Endothelial cell of umbilical vein (primary cell): ENCODE measurements around the gene KLHL1. TPM values are rescaled to one million over a fixed set of nuclear protein-coding genes. Genes with fewer than 3 reads are reported as not detected.
A peak's percentile ranks its signal among the peaks of the same experiment; 100 is the strongest.

Source experiments
- BruUV-seq: library from RNA; stranded (reverse); fragments of 400-500 nt; replicated peaks from 2 replicates; lab custom pipeline; 2021; lab: Mats Ljungman, UMichigan
- CTCF ChIA-PET: fragments of 300-600, 350-600 bp; sonication (Branson Sonifier 250); formaldehyde crosslinking; loops from one replicate; lab custom pipeline; 2021; ENCODE audit warnings: antibody characterized with exemption, inconsistent platforms; lab: Charles Lee
- POLR2A ChIA-PET: fragments of 300-600, 350-600 bp; sonication (Branson Sonifier 250); formaldehyde crosslinking; loops from one replicate; lab custom pipeline; 2021; ENCODE audit warnings: antibody characterized with exemption, inconsistent platforms; lab: Charles Lee
- DNase-seq: peaks from one replicate; pipeline ENCODE4 v3.0.0-alpha.2; 2011; ENCODE audit warnings: low read depth, low spot score
- FAIRE-seq: peaks from 2 replicates; lab custom pipeline; 2011; peaks lifted over from hg19 to GRCh38; lab: Jason Lieb, UNC
- H2AFZ ChIP-seq: 2 replicates; pipeline ENCODE4 v1.6.0; 2012; ENCODE audit warnings: low read depth, low read length, control low read depth, inconsistent platforms
- H3K27ac ChIP-seq: 2 replicates; pipeline ENCODE4 v1.5.1; 2011; ENCODE audit warnings: low read depth, mild to moderate bottlenecking, control low read depth, low read length, moderate library complexity; ENCODE audit not compliant: insufficient read depth
- H3K27me3 ChIP-seq, 2 experiments: 2 replicates each; pipeline versions ENCODE4 v1.6.0 to v1.6.1; 2011; ENCODE audit warnings: low read length in 2 of 2, mixed read lengths in 1 of 2; ENCODE audit not compliant: control insufficient read depth in 2 of 2, insufficient read depth in 2 of 2
- H3K36me3 ChIP-seq, 2 experiments: 2 replicates in 1 of 2; 3 replicates in 1 of 2; pipeline ENCODE4 v1.5.1; 2011; ENCODE audit warnings: low read length in 2 of 2, mild to moderate bottlenecking in 1 of 2, moderate library complexity in 1 of 2; ENCODE audit not compliant: control insufficient read depth in 2 of 2, insufficient read depth in 2 of 2; ENCODE audit errors: extremely low read depth in 1 of 2
- H3K4me1 ChIP-seq: 3 replicates; pipeline ENCODE4 v1.5.1; 2011; ENCODE audit warnings: mild to moderate bottlenecking, low read length; ENCODE audit not compliant: control insufficient read depth, insufficient read depth; ENCODE audit errors: extremely low read depth
- H3K4me2 ChIP-seq: 2 replicates; pipeline ENCODE4 v1.6.1; 2011; ENCODE audit warnings: low read length, control low read depth, mixed read lengths; ENCODE audit not compliant: insufficient read depth
- H3K4me3 ChIP-seq, 3 experiments: fragments of 200-600 bp in 1 of 3; sonication (generic), shearing (Covaris generic) in 1 of 3; replicated peaks in 1 of 3; 2 replicates each; pipeline ENCODE4 v1.5.1; 2011 to 2016; ENCODE audit warnings: control low read depth in 3 of 3, low read length in 3 of 3, mild to moderate bottlenecking in 2 of 3, inconsistent platforms in 1 of 3, low read depth in 1 of 3, moderate library complexity in 1 of 3; ENCODE audit not compliant: insufficient read depth in 1 of 3
- H3K79me2 ChIP-seq: 2 replicates; pipeline ENCODE4 v1.6.0; 2012; ENCODE audit warnings: low read length, inconsistent platforms; ENCODE audit not compliant: control insufficient read depth, insufficient read depth
- H3K9ac ChIP-seq: replicated peaks from 2 replicates; pipeline ENCODE3; 2011; ENCODE audit warnings: low read length, control low read depth; ENCODE audit not compliant: insufficient read depth; ENCODE audit errors: extremely low read depth
- H3K9me1 ChIP-seq: replicated peaks from 3 replicates; pipeline ENCODE4 v1.6.0; 2011; ENCODE audit warnings: mild to moderate bottlenecking, low read length; ENCODE audit not compliant: control insufficient read depth, insufficient read depth; ENCODE audit errors: extremely low read depth
- H3K9me3 ChIP-seq: replicated peaks from 2 replicates; pipeline ENCODE4 v1.5.1; 2012; ENCODE audit warnings: low read length, inconsistent platforms; ENCODE audit not compliant: control insufficient read depth, insufficient read depth
- H4K20me1 ChIP-seq: replicated peaks from 2 replicates; pipeline ENCODE3; 2011; ENCODE audit warnings: mild to moderate bottlenecking, low read length; ENCODE audit not compliant: control insufficient read depth, insufficient read depth; ENCODE audit errors: extremely low read depth
- FOS ChIP-seq: IDR thresholded peaks from 2 replicates; pipeline ENCODE4 v1.6.1; 2011; ENCODE audit warnings: mild to moderate bottlenecking, low read length, moderate library complexity, borderline replicate concordance; ENCODE audit not compliant: insufficient read depth
- GATA2 ChIP-seq: IDR thresholded peaks from 2 replicates; pipeline ENCODE4 v1.7.0; 2011; ENCODE audit warnings: low read depth, mild to moderate bottlenecking, moderate library complexity, mixed read lengths, low read length; ENCODE audit not compliant: insufficient read length, insufficient read depth
- JUN ChIP-seq: IDR thresholded peaks from 2 replicates; pipeline ENCODE4 v1.6.1; 2011; ENCODE audit warnings: borderline replicate concordance, low read depth; ENCODE audit not compliant: insufficient read length, insufficient read depth
- MYC ChIP-seq: IDR thresholded peaks from one replicate; pipeline ENCODE4 v1.6.1; 2011; ENCODE audit warnings: mild to moderate bottlenecking, low read depth, low read length
- POLR2A ChIP-seq: IDR thresholded peaks from 2 replicates; pipeline ENCODE4 v1.6.1; 2012; ENCODE audit warnings: low read depth, mild to moderate bottlenecking, control low read depth, low read length
- POLR2AphosphoS5 ChIP-seq: IDR thresholded peaks from 2 replicates; pipeline ENCODE4 v1.6.1; 2012; ENCODE audit warnings: low read depth, mild to moderate bottlenecking, control low read depth, low read length, moderate library complexity; ENCODE audit not compliant: insufficient read depth
- dilution Hi-C: fragments of 300-500 bp; cut with MboI; formaldehyde crosslinking; loops from one replicate; pipeline ENCODE4 v1.15.0; 2019; ENCODE audit warnings: low sequenced_read_pairs; ENCODE audit not compliant: extremely low pct_ligation_motif_present
- intact Hi-C: fragments of 100-400 bp; cut with micrococcal nuclease; formaldehyde crosslinking; loops from one replicate; pipeline ENCODE4 v1.10.0; 2022
- polyA plus RNA-seq, 4 experiments: library from polyadenylated mRNA; depleted of rRNA in 3 of 4; stranded (reverse) in 3 of 4; unstranded in 1 of 4; fragments of >200 nt; gene quantifications; 2 replicates each; pipeline versions ENCODE4 v1.2.1 to v1.2.3, GENCODE V29; 2011 to 2012; ENCODE audit warnings: missing spikeins in 1 of 4
- total RNA-seq: library from RNA; stranded (reverse); gene quantifications from 2 replicates; pipeline ENCODE4 v1.2.3, GENCODE V29; 2021
- TF ChIP-seq, protein P1 (sequence below), 2 donors: IDR thresholded peaks; 1 replicate in 1 of 2; 2 replicates in 1 of 2; pipeline ENCODE4 v1.5.1; 2011; ENCODE audit warnings: low read length in 2 of 2, mild to moderate bottlenecking in 2 of 2, moderate library complexity in 2 of 2, control low read depth in 1 of 2, inconsistent platforms in 1 of 2, low read depth in 1 of 2; ENCODE audit not compliant: insufficient read depth in 1 of 2; ENCODE audit errors: extremely low read depth in 1 of 2
- TF ChIP-seq, protein P2 (sequence below): IDR thresholded peaks from 2 replicates; pipeline ENCODE4 v1.6.1; 2011; ENCODE audit not compliant: insufficient read depth, insufficient read length

Gene KLHL1
- total and polyA plus RNA-seq, 2 donors (not counting 3 experiments of a cell fraction or from before 2014, with no cell fraction given): not detected

- Histone ChIP-seq H3K79me2 (no peaks in the 10 kb centered on the region), H3K27me3 (no peaks in the 10 kb centered on the region), H3K4me3 (no peak overlapping the region), H3K36me3 (no peaks in the 10 kb centered on the region), H4K20me1 (no peaks in the 10 kb centered on the region), H2AFZ (no peak overlapping the region), H3K27ac (no peak overlapping the region), H3K9me1 (no peaks in the 10 kb centered on the region), H3K4me1 (no peaks in the 10 kb centered on the region), H3K9me3 (no peaks in the 10 kb centered on the region), H3K9ac (no peak overlapping the region), H3K4me2 (no peak overlapping the region)
- ChIA-PET POLR2A (no interaction called here), CTCF (no interaction called here)
- dilution Hi-C loops (no loop called here), intact Hi-C loops (no loop called here)
- TF ChIP-seq MYC (no peak), JUN (no peak), POLR2AphosphoS5 (no peak), GATA2 (no peak), POLR2A (no peak), FOS (peak; percentile 32)
- TF ChIP-seq, protein P1, sequence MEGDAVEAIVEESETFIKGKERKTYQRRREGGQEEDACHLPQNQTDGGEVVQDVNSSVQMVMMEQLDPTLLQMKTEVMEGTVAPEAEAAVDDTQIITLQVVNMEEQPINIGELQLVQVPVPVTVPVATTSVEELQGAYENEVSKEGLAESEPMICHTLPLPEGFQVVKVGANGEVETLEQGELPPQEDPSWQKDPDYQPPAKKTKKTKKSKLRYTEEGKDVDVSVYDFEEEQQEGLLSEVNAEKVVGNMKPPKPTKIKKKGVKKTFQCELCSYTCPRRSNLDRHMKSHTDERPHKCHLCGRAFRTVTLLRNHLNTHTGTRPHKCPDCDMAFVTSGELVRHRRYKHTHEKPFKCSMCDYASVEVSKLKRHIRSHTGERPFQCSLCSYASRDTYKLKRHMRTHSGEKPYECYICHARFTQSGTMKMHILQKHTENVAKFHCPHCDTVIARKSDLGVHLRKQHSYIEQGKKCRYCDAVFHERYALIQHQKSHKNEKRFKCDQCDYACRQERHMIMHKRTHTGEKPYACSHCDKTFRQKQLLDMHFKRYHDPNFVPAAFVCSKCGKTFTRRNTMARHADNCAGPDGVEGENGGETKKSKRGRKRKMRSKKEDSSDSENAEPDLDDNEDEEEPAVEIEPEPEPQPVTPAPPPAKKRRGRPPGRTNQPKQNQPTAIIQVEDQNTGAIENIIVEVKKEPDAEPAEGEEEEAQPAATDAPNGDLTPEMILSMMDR (IDR thresholded peaks at IDR 0.05; ENCODE audit: extremely low read depth in 1 of 2, insufficient read depth in 1 of 2, low read depth in 1 of 2, low read length in 2 of 2): no peak
- TF ChIP-seq, protein P2, sequence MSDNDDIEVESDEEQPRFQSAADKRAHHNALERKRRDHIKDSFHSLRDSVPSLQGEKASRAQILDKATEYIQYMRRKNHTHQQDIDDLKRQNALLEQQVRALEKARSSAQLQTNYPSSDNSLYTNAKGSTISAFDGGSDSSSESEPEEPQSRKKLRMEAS: no peak
- BruUV-seq: no TSS peak
- FAIRE-seq: no peak
- no peak for DNase-seq
These were observed 64.6 kb downstream of the KLHL1 start for GRCh38 chr13:70043685-70044084.
